PC-3 (cell line): ENCODE measurements around the gene LSM3.

Source experiments
- EZH2 ChIP-seq: fragments of 300-600 bp; sonication (generic); IDR thresholded peaks from one replicate; pipeline ENCODE4 v1.6.1; 2017; ENCODE audit warnings: antibody characterized with exemption, mild to moderate bottlenecking, low read length; ENCODE audit not compliant: unreplicated experiment
- TF ChIP-seq, protein P1 (sequence below): fragments of 300-600 bp; sonication (generic); conservative IDR thresholded peaks from 2 replicates; pipeline ENCODE4 v1.5.1; 2017; ENCODE audit warnings: antibody characterized with exemption, low read depth, mild to moderate bottlenecking, low read length

DNA sequence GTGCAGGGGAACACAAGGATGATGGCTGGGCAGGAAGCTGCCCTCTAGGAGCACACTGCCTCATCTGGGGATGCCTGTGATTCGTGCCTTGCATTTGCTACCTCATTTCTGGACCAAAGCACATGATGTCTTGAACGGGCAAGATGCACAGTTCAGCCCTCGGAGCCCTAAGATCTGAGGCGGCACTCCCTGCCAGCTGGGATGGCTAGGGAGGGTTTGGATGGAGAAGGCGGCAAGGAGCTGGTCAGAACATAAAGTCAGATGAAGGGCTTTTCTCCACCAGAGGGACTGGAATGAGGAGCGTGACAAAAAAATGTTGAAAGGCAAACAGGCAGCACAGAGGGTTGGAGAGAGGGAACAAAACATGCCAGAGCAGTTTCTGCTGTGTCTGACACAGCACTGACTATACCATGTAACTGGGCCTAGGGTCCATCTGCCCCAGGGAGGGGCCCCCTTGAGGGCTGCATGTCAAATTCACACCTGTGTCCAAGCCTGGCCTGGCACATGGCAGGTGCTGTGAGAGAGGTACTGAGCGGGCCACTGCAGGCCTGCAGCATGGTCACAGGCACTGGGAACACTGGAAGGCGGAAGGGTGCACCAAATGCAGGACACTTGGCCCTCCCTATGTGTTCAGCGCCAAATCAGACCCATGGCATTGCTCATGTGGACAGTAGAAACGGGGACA is 32.1 kb upstream of the LSM3 start:
- TF ChIP-seq, protein P1, sequence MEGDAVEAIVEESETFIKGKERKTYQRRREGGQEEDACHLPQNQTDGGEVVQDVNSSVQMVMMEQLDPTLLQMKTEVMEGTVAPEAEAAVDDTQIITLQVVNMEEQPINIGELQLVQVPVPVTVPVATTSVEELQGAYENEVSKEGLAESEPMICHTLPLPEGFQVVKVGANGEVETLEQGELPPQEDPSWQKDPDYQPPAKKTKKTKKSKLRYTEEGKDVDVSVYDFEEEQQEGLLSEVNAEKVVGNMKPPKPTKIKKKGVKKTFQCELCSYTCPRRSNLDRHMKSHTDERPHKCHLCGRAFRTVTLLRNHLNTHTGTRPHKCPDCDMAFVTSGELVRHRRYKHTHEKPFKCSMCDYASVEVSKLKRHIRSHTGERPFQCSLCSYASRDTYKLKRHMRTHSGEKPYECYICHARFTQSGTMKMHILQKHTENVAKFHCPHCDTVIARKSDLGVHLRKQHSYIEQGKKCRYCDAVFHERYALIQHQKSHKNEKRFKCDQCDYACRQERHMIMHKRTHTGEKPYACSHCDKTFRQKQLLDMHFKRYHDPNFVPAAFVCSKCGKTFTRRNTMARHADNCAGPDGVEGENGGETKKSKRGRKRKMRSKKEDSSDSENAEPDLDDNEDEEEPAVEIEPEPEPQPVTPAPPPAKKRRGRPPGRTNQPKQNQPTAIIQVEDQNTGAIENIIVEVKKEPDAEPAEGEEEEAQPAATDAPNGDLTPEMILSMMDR = no peak
- TF ChIP-seq EZH2 = no peak
